Measurements from ENCODE around the gene ZGLP1.

Gene ZGLP1

DNA sequence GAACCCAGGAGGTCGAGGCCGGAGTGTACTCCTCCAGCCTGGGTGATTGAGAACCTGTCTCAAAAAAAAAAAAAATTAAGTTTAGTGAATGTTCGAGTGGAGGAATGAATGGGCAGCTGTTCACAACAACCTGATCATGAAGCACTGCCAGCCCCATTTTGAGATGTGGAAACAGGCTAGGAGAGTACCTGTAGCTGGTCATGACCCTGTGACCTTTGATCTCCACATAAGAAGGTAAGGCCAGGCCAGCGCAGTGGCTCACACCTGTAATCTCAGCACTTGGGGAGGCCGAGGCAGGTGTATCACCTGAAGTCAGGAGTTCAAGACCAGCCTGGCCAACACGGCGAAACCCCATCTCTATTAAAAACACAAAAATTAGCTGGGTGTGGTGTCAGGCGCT lies 16.1 kb upstream of the ZGLP1 start:
- DNase-seq: no peak

GRCh38 chr19:10321874-10322835 lies 12.5 kb upstream of the ZGLP1 start:
- DNase-seq: no peak

GRCh38 chr19:10321417-10321797 lies 11.8 kb upstream of the ZGLP1 start:
- no peak for DNase-seq

DNA sequence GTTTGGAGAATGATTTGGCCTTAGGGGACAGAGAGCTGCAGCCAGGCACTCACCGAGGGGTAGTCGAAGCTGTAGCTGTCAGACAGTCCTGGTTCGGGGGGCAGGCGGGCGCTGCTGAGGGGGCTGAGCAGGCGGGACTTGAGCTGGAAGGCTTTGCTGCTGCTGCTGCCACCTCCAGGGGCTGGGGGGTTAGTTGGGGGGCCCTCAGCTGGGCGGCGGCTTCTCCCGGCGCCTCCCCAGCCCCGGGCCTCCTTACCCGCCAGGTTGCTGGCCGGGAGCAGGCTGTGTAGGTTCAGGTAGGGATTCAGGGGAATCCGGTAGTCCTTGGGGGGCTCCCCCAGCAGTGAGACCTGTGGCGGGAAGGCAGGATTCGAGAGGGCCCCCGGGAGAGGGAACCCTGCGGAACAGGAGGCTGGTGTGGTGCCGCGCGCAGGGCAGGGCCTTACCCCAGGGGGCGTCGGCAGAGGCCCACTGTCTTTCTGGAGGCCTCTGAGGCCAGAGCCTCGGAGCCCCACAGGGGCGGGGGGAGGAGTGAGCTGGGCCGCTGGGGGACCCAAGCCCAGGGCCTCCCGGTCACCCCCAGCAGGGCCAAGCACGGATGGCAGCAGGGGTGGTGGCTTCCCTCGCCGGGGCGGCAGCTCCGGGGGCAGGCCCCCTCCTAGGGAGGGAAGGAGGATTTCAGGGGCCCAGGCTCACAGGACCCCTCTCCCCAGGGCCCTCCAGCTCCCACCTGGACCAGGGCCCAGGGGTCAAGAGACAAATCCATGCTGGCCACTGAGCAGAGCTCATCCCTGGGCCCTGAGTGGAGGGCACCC lies 11.2 kb upstream of the ZGLP1 start:
- DNase-seq: no peak

DNA sequence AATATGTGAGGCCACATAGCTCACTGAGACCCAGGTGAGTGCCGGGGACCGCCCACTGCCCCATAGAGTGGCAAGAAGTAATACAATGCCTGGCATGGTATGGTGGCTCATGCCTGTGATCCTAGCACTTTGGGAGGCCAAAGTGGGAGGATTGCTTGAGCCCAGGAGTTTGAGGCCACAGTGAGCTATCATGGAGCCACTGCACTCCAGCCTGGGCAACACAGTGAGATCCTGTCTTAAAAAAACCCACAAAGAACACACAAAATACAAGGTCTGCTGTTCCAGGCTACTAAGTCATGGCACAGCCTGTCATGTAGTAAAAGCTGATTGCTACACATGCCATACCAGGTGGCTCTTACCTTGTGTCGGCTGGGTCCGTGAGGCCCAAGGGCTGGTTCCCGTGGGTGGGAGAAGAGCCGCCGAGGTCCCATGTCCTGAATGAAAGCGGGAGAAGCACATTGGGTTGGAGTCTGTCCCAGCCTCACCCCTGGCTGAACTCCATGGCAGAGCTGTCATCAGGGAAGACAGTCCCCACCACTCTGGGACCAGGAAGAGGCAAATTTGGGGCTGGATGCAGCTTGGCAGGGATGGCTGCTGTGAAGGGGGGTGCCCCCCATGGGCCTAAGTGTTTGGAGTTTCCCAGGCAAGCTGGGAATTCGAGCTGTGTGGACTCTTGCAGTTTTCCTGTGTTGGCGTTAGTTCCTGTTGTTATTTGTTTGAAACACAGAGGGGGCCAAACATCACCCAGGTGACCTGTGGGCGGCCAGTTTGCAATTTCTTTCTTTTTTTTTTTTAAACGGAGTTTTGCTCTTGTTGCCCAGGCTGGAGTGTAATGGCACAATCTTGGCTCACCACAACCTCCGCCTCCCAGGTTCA lies 9.4 kb upstream of the ZGLP1 start:
- DNase-seq: no peak

- DNase-seq: no peak
Observed at GRCh38 chr19:10317857-10318462, 8.3 kb upstream of the ZGLP1 start.

- DNase-seq: no peak
Observed at GRCh38 chr19:10317045-10317856, 7.6 kb upstream of the ZGLP1 start.

- no peak for DNase-seq
Observed at GRCh38 chr19:10316229-10317044, 6.8 kb upstream of the ZGLP1 start.

- peak; percentile 65 to 98 (median 92) for DNase-seq
Observed at GRCh38 chr19:10315335-10316214, 6.0 kb upstream of the ZGLP1 start, which contains the start of gene FDX2. Gene FDX2, minus strand, starts transcription at chr19:10316015. Its CDS starts 19 bp downstream, at chr19:10315996.

DNA sequence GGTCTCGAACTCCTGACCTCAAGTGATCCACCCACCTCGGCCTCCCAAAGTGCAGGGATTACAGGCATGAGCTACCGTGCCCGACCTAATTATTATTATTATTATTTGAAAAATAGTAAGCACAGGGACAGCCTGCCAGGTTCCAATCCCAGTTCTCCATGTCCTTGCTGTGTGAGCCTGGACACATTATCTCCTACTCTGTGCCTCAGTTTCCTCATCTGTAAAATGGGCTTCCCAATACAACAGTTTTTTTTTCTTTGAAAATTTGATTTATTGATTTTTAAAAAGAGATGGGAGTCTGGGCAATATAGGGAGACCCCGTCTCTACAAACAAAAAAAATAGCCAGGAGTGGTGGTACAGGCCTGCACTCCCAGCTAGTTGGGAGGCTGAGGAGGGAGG lies 3.3 kb downstream of the ZGLP1 start:
- no peak for DNase-seq

- no peak for DNase-seq
Observed at GRCh38 chr19:10305139-10305806, 4.3 kb downstream of the ZGLP1 start.

DNA sequence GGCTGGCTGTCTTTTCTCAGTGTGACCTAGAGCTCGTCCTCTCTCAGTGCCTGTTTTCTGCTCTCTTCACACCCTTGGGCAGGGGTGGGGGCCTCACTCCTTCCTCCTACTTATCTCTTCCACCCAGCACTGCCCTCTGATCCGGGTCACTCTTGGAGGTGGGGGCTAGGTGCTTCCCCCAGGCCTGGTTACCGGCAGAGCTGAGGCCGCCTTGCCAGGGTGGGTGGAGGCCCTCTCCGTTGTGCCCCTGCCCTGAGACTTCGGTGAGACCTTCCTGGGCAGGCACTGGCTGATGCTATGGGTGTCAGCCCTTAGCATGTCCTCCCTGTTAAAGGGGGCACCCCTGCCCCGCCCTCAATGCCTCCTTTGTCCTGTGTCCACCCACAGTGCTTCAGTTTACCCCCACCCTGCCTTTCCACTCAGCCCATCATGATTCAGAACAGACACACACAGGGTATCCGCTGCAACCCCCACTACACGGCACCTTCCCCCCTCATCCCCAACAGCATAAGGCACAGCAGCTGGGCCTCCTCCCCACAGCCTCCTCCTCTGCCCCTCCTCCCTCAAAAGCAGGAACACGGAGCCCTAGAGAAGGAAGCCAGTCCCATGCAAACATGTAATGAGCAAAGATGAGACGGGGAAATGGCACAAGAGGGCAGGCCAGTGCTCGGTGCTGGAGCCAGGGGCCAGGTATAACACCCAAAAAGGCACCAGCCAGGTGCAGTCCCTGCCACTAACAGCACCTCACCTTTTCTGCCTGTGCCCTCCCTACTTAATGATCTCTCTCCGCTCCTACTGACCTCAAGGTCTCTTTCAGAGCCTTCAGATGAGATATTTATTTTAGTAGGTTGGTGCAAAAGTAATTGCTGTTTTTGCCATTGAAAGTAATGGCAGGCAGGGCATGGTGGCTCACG lies 9.8 kb downstream of the ZGLP1 start:
- no peak for DNase-seq

DNA sequence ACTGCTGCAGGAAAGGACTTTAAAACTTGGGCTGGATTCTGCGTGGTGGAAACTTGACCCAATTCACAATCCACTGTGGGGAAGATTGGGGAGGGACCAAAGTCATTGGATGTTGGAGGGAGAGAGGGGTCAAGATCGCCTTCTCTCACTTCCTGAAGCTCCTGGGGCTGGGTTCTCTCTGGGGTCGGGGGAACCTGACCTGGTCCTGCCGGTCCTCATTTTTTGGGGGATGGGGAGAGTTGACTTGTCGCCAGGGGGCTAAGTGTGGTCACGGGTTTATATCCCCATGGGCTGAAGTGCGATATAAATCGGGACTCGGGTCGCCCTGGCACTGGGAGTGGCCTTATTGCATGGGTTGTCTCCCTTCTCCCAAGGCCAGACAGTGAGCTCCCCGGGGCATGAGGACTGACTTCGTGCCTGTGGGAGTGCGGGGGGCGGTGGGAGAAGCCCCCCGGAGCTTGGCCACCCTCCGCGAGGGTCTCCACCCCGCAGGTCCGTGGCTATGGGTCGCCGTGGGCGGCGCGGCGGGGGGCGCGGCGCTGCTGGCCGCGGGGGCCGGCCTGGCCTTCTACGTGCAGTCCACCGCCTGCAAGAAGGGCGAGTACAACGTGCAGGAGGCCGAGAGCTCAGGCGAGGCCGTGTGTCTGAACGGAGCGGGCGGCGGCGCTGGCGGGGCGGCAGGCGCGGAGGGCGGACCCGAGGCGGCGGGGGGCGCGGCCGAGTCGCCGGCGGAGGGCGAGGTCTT lies 13.6 kb downstream of the ZGLP1 start:
- DNase-seq: no peak

GRCh38 chr19:10295305-10295846 lies 14.2 kb downstream of the ZGLP1 start:
- no peak for DNase-seq

DNA sequence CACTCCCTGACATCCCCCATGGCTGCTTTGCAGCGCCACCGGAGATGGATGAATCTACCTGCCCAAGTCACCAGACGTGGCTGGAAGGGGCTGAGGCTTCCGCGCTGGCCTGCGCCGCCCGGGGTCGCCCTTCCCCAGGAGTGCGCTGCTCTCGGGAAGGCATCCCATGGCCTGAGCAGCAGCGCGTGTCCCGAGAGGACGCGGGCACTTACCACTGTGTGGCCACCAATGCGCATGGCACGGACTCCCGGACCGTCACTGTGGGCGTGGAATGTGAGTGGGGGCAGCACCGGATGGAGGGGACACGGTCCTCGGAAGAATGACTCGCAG lies 15.3 kb downstream of the ZGLP1 start:
- DNase-seq: no peak

- DNase-seq: no peak
Observed at GRCh38 chr19:10293637-10294367, 15.8 kb downstream of the ZGLP1 start.

All from NCI-H1417 (cell line).